H1 (cell line): ENCODE data around the gene KCNMA1. TPM values are rescaled to one million over a fixed set of nuclear protein-coding genes. Genes with fewer than 3 reads are reported as not detected.

Experiments used
- CTCF ChIA-PET: fragments of 300-600 bp; sonication (Branson Sonifier 250); formaldehyde crosslinking; loops from one replicate; lab custom pipeline; 2021; ENCODE audit not compliant: partially characterized antibody; lab: Charles Lee
- POLR2A ChIA-PET: fragments of 300-600 bp; sonication (Branson Sonifier 250); formaldehyde crosslinking; loops from one replicate; lab custom pipeline; 2021; ENCODE audit warnings: inconsistent platforms; ENCODE audit not compliant: partially characterized antibody; lab: Charles Lee
- DNase-seq, 2 experiments: peaks; one replicate each; pipeline versions ENCODE4 v3.0.0 to v3.0.0-alpha.2; 2010 to 2022; ENCODE audit warnings: low spot score in 2 of 2, low read depth in 1 of 2, mixed read lengths in 1 of 2
- FAIRE-seq: peaks from 2 replicates; lab custom pipeline; 2011; peaks lifted over from hg19 to GRCh38; lab: Jason Lieb, UNC
- H2AFZ ChIP-seq: 2 replicates; pipeline ENCODE4 v1.8.1; 2012; ENCODE audit warnings: low read length, inconsistent platforms
- H2AK5ac ChIP-seq: 2 replicates; pipeline ENCODE4 v1.6.1; 2013; ENCODE audit warnings: low read depth, low read length
- H2BK120ac ChIP-seq: replicated peaks from 2 replicates; pipeline ENCODE3; 2013; ENCODE audit warnings: low read depth, low read length, inconsistent platforms
- H2BK12ac ChIP-seq: 2 replicates; pipeline ENCODE4 v1.6.1; 2013; ENCODE audit warnings: low read depth, low read length
- H2BK15ac ChIP-seq: 2 replicates; pipeline ENCODE4 v1.6.1; 2013; ENCODE audit warnings: low read length
- H2BK20ac ChIP-seq: 2 replicates; pipeline ENCODE4 v1.6.1; 2013; ENCODE audit warnings: low read length
- H2BK5ac ChIP-seq: 2 replicates; pipeline ENCODE4 v1.6.1; 2013; ENCODE audit warnings: low read depth, low read length
- H3K14ac ChIP-seq: 2 replicates; pipeline ENCODE4 v1.6.1; 2013; ENCODE audit warnings: inconsistent platforms; ENCODE audit not compliant: insufficient read length
- H3K18ac ChIP-seq: 2 replicates; pipeline ENCODE4 v1.6.1; 2013; ENCODE audit warnings: low read length; ENCODE audit errors: extremely low read depth
- H3K23ac ChIP-seq: 2 replicates; pipeline ENCODE4 v1.6.1; 2013; ENCODE audit warnings: inconsistent platforms; ENCODE audit not compliant: insufficient read length
- H3K23me2 ChIP-seq: 2 replicates; pipeline ENCODE4 v1.6.1; 2013; ENCODE audit warnings: low read depth, low read length
- H3K27ac ChIP-seq: 2 replicates; pipeline ENCODE4 v1.6.1; 2011; ENCODE audit warnings: low read depth, low read length, inconsistent platforms
- H3K27me3 ChIP-seq, 4 experiments: replicated peaks in 1 of 4; 1 replicate in 1 of 4; 2 replicates in 3 of 4; pipeline versions ENCODE4 v1.6.1 to v1.8.1; 2011 to 2013; ENCODE audit warnings: low read length in 3 of 4, mild to moderate bottlenecking in 3 of 4, inconsistent platforms in 2 of 4, mixed read lengths in 2 of 4, moderate library complexity in 1 of 4; ENCODE audit not compliant: control insufficient read depth in 3 of 4, insufficient read depth in 3 of 4; ENCODE audit errors: extremely low read depth in 1 of 4
- H3K36me3 ChIP-seq, 4 experiments: 2 replicates each; pipeline versions ENCODE4 v1.6.1 to v1.8.1; 2011 to 2013; ENCODE audit warnings: mild to moderate bottlenecking in 4 of 4, low read length in 3 of 4, moderate library complexity in 2 of 4, control low read depth in 1 of 4, inconsistent platforms in 1 of 4; ENCODE audit not compliant: insufficient read depth in 4 of 4, control insufficient read depth in 2 of 4
- H3K4ac ChIP-seq: replicated peaks from 2 replicates; pipeline ENCODE3; 2013; ENCODE audit warnings: low read length, low read depth, mixed read lengths, inconsistent platforms; ENCODE audit not compliant: insufficient read length
- H3K4me1 ChIP-seq, 4 experiments: replicated peaks in 1 of 4; 1 replicate in 1 of 4; 2 replicates in 3 of 4; pipeline versions ENCODE4 v1.6.1 to v1.8.1; 2011 to 2013; ENCODE audit warnings: low read length in 3 of 4, inconsistent platforms in 2 of 4, mixed read lengths in 1 of 4; ENCODE audit not compliant: insufficient read depth in 4 of 4, control insufficient read depth in 3 of 4
- H3K4me2 ChIP-seq, 2 experiments: 2 replicates each; pipeline versions ENCODE4 v1.6.1 to v1.8.1; 2011 to 2013; ENCODE audit warnings: low read depth in 2 of 2, low read length in 2 of 2, control low read depth in 1 of 2, inconsistent platforms in 1 of 2, mild to moderate bottlenecking in 1 of 2; ENCODE audit not compliant: insufficient read depth in 1 of 2
- H3K4me3 ChIP-seq, 4 experiments: fragments of 200-600, 300-600 bp in 1 of 4; sonication (generic), shearing (Covaris generic), sonication (Bioruptor Twin) in 1 of 4; 2 replicates each; pipeline versions ENCODE4 v1.5.1 to v1.8.1; 2011 to 2016; ENCODE audit warnings: low read length in 4 of 4, low read depth in 3 of 4, control low read depth in 2 of 4, inconsistent platforms in 2 of 4, mild to moderate bottlenecking in 2 of 4, mixed read lengths in 1 of 4, moderate library complexity in 1 of 4; ENCODE audit not compliant: insufficient read depth in 2 of 4; ENCODE audit errors: extremely low read depth in 1 of 4
- H3K56ac ChIP-seq: replicated peaks from 2 replicates; pipeline ENCODE3; 2013; ENCODE audit warnings: low read depth, mild to moderate bottlenecking, mixed read lengths, low read length, inconsistent platforms; ENCODE audit not compliant: insufficient read length
- H3K79me1 ChIP-seq: 2 replicates; pipeline ENCODE4 v1.6.1; 2013; ENCODE audit warnings: low read depth, low read length, control low read depth
- H3K79me2 ChIP-seq, 2 experiments: 2 replicates each; pipeline versions ENCODE4 v1.6.1 to v1.8.1; 2012 to 2013; ENCODE audit warnings: low read length in 2 of 2, mild to moderate bottlenecking in 2 of 2, inconsistent platforms in 1 of 2; ENCODE audit not compliant: insufficient read depth in 2 of 2, control insufficient read depth in 1 of 2
- H3K9ac ChIP-seq, 4 experiments: replicated peaks in 1 of 4; 1 replicate in 1 of 4; 2 replicates in 3 of 4; pipeline versions ENCODE4 v1.6.1 to v1.8.1; 2011 to 2013; ENCODE audit warnings: low read depth in 3 of 4, low read length in 3 of 4, control low read depth in 2 of 4, mild to moderate bottlenecking in 2 of 4, moderate library complexity in 2 of 4, inconsistent platforms in 1 of 4; ENCODE audit errors: extremely low read depth in 1 of 4
- H3K9me3 ChIP-seq, 2 experiments: 2 replicates each; pipeline versions ENCODE4 v1.6.1 to v1.8.1; 2012 to 2013; ENCODE audit warnings: mild to moderate bottlenecking in 2 of 2, moderate library complexity in 2 of 2, control low read depth in 1 of 2, inconsistent platforms in 1 of 2, low read depth in 1 of 2, low read length in 1 of 2, mixed read lengths in 1 of 2; ENCODE audit not compliant: insufficient read depth in 2 of 2
- H4K20me1 ChIP-seq, 2 experiments: replicated peaks in 1 of 2; 2 replicates each; pipeline versions ENCODE3 to v1.8.1; 2011 to 2013; ENCODE audit warnings: inconsistent platforms in 2 of 2, low read length in 2 of 2, mild to moderate bottlenecking in 1 of 2; ENCODE audit not compliant: insufficient read depth in 2 of 2, control insufficient read depth in 1 of 2
- H4K5ac ChIP-seq: 2 replicates; pipeline ENCODE4 v1.6.1; 2013; ENCODE audit warnings: low read length, low read depth, mixed read lengths, inconsistent platforms; ENCODE audit not compliant: insufficient read length
- H4K8ac ChIP-seq: 2 replicates; pipeline ENCODE4 v1.8.0; 2013; ENCODE audit warnings: mild to moderate bottlenecking, moderate library complexity, low read length, inconsistent platforms; ENCODE audit not compliant: insufficient read depth; ENCODE audit errors: extremely low read depth
- H4K91ac ChIP-seq: replicated peaks from 2 replicates; pipeline ENCODE3; 2013; ENCODE audit warnings: low read length, mixed read lengths, inconsistent platforms; ENCODE audit not compliant: insufficient read length
- ATF3 ChIP-seq: IDR thresholded peaks from 2 replicates; pipeline ENCODE4 v1.6.1; 2011; ENCODE audit warnings: low read depth, mild to moderate bottlenecking, low read length; ENCODE audit not compliant: insufficient read depth
- CBX5 ChIP-seq: fragments of 300-800, 300-1000 bp; sonication (generic); IDR thresholded peaks from 2 replicates; pipeline ENCODE4 v1.7.1; 2016; ENCODE audit warnings: antibody characterized with exemption, low read length, low read depth
- CEBPB ChIP-seq: IDR thresholded peaks from 2 replicates; pipeline ENCODE4 v1.6.1; 2012; ENCODE audit warnings: low read depth, low read length
- CREB1 ChIP-seq: IDR thresholded peaks from 2 replicates; pipeline ENCODE4 v1.6.1; 2012; ENCODE audit warnings: inconsistent platforms
- E2F6 ChIP-seq: IDR thresholded peaks from 2 replicates; pipeline ENCODE4 v1.6.1; 2012; ENCODE audit warnings: inconsistent platforms
- POLR2AphosphoS5 ChIP-seq: IDR thresholded peaks from 2 replicates; pipeline ENCODE4 v1.6.1; 2011; ENCODE audit warnings: low read depth, low read length
- RAD21 ChIP-seq, 2 experiments: IDR thresholded peaks in 1 of 2; conservative IDR thresholded peaks in 1 of 2; 2 replicates each; pipeline ENCODE4 v1.6.1; 2011; ENCODE audit warnings: low read depth in 2 of 2, low read length in 2 of 2, improper control_type of control experiment in 1 of 2, inconsistent platforms in 1 of 2, mild to moderate bottlenecking in 1 of 2, moderate library complexity in 1 of 2
- RBBP5 ChIP-seq: IDR thresholded peaks from 2 replicates; pipeline ENCODE4 v1.7.1; 2012; ENCODE audit warnings: low read depth, mild to moderate bottlenecking, inconsistent platforms, low read length, moderate library complexity, borderline replicate concordance
- RXRA ChIP-seq: IDR thresholded peaks from 2 replicates; pipeline ENCODE4 v1.6.1; 2011; ENCODE audit warnings: low read depth, mild to moderate bottlenecking, low read length, moderate library complexity; ENCODE audit not compliant: insufficient read depth
- SP4 ChIP-seq: IDR thresholded peaks from 2 replicates; pipeline ENCODE4 v1.6.1; 2012; ENCODE audit warnings: low read length, inconsistent platforms
- SRF ChIP-seq: IDR thresholded peaks from 2 replicates; pipeline ENCODE4 v1.6.1; 2011; ENCODE audit warnings: mild to moderate bottlenecking, low read depth, low read length, moderate library complexity
- SUZ12 ChIP-seq: fragments of 200-600 bp; sonication (generic); IDR thresholded peaks from 2 replicates; pipeline ENCODE4 v1.6.1; 2012; ENCODE audit warnings: mild to moderate bottlenecking, inconsistent platforms, low read length, moderate library complexity, mixed read lengths
- TCF12 ChIP-seq: IDR thresholded peaks from 2 replicates; pipeline ENCODE4 v1.6.1; 2011; ENCODE audit warnings: low read depth, mild to moderate bottlenecking, low read length
- WGBS, 2 experiments: shearing (Covaris generic) in 1 of 2; methylation state at CpG; one replicate each; pipeline versions ENCODE4 v1.1.6 to v1.1.7; 2013 to 2015; ENCODE audit warnings: low lambda C conversion rate in 2 of 2, mixed read lengths in 2 of 2, inconsistent platforms in 1 of 2, low coverage in 1 of 2, missing lambda C conversion rate in 1 of 2; ENCODE audit not compliant: insufficient replicate concordance in 2 of 2, insufficient coverage in 1 of 2, insufficient read length in 1 of 2; ENCODE audit errors: extremely low coverage in 1 of 2, missing lambda C conversion rate in 1 of 2; 5-methylcytosine and 5-hydroxymethylcytosine counted together
- polyA plus RNA-seq, 7 experiments: library from polyadenylated mRNA; depleted of rRNA in 3 of 7; stranded (reverse) in 5 of 7; unstranded in 2 of 7; fragments of >200 nt in 5 of 7; fragments of 200-250 nt in 2 of 7; gene quantifications; 1 replicate in 5 of 7; 2 replicates in 1 of 7; 4 replicates in 1 of 7; pipeline versions ENCODE4 v1.2.1 to v1.2.3, GENCODE V29; 2011 to 2013; ENCODE audit warnings: missing spikeins in 2 of 7, mixed read lengths in 2 of 7
- total RNA-seq: library from RNA; stranded (reverse); fragmentation: NEBNext Ultra II Directional; extraction: Animal tissue kit (Norgen Biotek cat#: 25700); gene quantifications from 2 replicates; pipeline ENCODE4 v1.2.1, GENCODE V29; 2021

KCNMA1 gene
- total and polyA plus RNA-seq, 2 of the 8 experiments (the other 6 are each of a cell fraction or from before 2014, with no cell fraction given) = 10.2 to 11.1 TPM

- DNase-seq (no peak), FAIRE-seq (no peak)
- Histone ChIP-seq H3K9me3 (no peaks in the 10 kb centered on the region), H2BK20ac (no peak overlapping the region), H2BK15ac (no peak overlapping the region), H3K4ac (no peak overlapping the region), H3K23me2 (no peaks in the 10 kb centered on the region), H2BK120ac (no peak overlapping the region), H3K27me3 (no peaks in the 10 kb centered on the region), H4K5ac (no peak overlapping the region), H2BK12ac (no peak overlapping the region), H3K27ac (no peak overlapping the region), H3K56ac (no peak overlapping the region), H2BK5ac (no peak overlapping the region), H3K23ac (no peak overlapping the region), H3K4me1 (no peaks in the 10 kb centered on the region; a peak in 1 of 7 replicates), H3K79me2 (no peaks in the 10 kb centered on the region), H3K14ac (no peak overlapping the region), H3K18ac (no peak overlapping the region), H3K79me1 (no peaks in the 10 kb centered on the region)
- POLR2A ChIA-PET = no interaction called here
- WGBS, 2 experiments = 86% methylated on average over 4 of the region's 4 CpGs; no CpG with 5 or more reads in 1 of the 2 experiments
- TF ChIP-seq POLR2AphosphoS5 (no peak), TCF12 (no peak), CEBPB (no peak), ATF3 (no peak), E2F6 (no peak), CBX5 (no peak), SRF (no peak), SUZ12 (no peak), SP4 (no peak), RXRA (no peak), CREB1 (no peak), RAD21 (IDR thresholded peaks at IDR 0.05 in 1 of 2, conservative IDR thresholded peaks at IDR 0.05 in 1 of 2; ENCODE audit: low read depth in 2 of 2, low read length in 2 of 2) (no peak), RBBP5 (no peak)
- TF ChIP-seq, all 59 proteins: peak for 0
- Histone ChIP-seq H2AFZ (no peak overlapping the region), H3K9ac (no peak overlapping the region), H4K20me1 (no peaks in the 10 kb centered on the region), H3K4me2 (no peak overlapping the region), H2AK5ac (no peak overlapping the region), H3K4me3 (no peak overlapping the region), H4K8ac (no peak overlapping the region), H4K91ac (no peak overlapping the region), H3K36me3 (no peaks in the 10 kb centered on the region)
- CTCF ChIA-PET = interaction anchor here (0.8 to 1.5 kb wide), 4 partner anchors 9 to 63 kb away, joined by 3 to 4 read pairs (median 4); no protein-coding TSS in a partner anchor
Measured at GRCh38 chr10:77071001-77071511, 566.6 kb downstream of the KCNMA1 start.
